Esophagus muscularis mucosa (tissue), 4 donors: ENCODE measurements around the gene NR5A2. TPM values are rescaled to one million over a fixed set of nuclear protein-coding genes. Genes with fewer than 3 reads are reported as not detected.

Source experiments
- DNase-seq: peaks from one replicate; pipeline ENCODE4 v3.0.0-alpha.2; 2017; ENCODE audit errors: extremely low spot score
- H3K27ac ChIP-seq, 4 donors: fragments of 200-600 bp; sonication (generic); replicated peaks in 1 of 4; 1 replicate in 3 of 4; 2 replicates in 1 of 4; pipeline ENCODE4 v1.5.1; 2016 to 2019; ENCODE audit warnings: mild to moderate bottlenecking in 1 of 4
- H3K27me3 ChIP-seq, 4 donors: fragments of 200-600 bp; sonication (generic); one replicate each; pipeline versions ENCODE4 v1.5.1 to v1.6.0; 2016 to 2019
- H3K36me3 ChIP-seq, 4 donors: fragments of 200-600 bp; sonication (generic); one replicate each; pipeline ENCODE4 v1.5.1; 2016 to 2019
- H3K4me1 ChIP-seq, 4 donors: fragments of 200-600 bp; sonication (generic); one replicate each; pipeline ENCODE4 v1.5.1; 2016 to 2019
- H3K4me3 ChIP-seq, 4 donors: fragments of 200-600 bp; sonication (generic); 1 replicate in 2 of 4; 2 replicates in 2 of 4; pipeline ENCODE4 v1.5.1; 2016 to 2019; ENCODE audit warnings: mild to moderate bottlenecking in 4 of 4, moderate library complexity in 1 of 4
- H3K9me3 ChIP-seq, 4 donors: fragments of 200-600 bp; sonication (generic); 1 replicate in 3 of 4; 2 replicates in 1 of 4; pipeline ENCODE4 v1.5.1; 2016 to 2019
- CTCF ChIP-seq, 3 experiments: fragments of 200-600 bp in 2 of 3; fragments of 450-650 bp in 1 of 3; sonication (generic) in 2 of 3; IDR thresholded peaks; one replicate each; pipeline ENCODE4 v1.5.1; 2017 to 2019; ENCODE audit warnings: antibody characterized with exemption in 3 of 3, mild to moderate bottlenecking in 2 of 3, moderate library complexity in 1 of 3
- EP300 ChIP-seq: sonication (generic); formaldehyde crosslinking; IDR thresholded peaks from one replicate; pipeline ENCODE4 v1.6.1; 2017; ENCODE audit warnings: antibody characterized with exemption
- POLR2A ChIP-seq: fragments of 450-650 bp; IDR thresholded peaks from one replicate; pipeline ENCODE4 v1.6.1; 2017; ENCODE audit warnings: antibody characterized with exemption, moderate library complexity, mild to moderate bottlenecking, low read depth
- POLR2AphosphoS5 ChIP-seq, 2 donors: sonication (generic); formaldehyde crosslinking; IDR thresholded peaks; one replicate each; pipeline ENCODE4 v1.6.1; 2017; ENCODE audit warnings: antibody characterized with exemption in 2 of 2
- WGBS: methylation state at CpG from one replicate; pipeline ENCODE4 v1.1.5; 2018; 5-methylcytosine and 5-hydroxymethylcytosine counted together
- intact Hi-C: fragments of 100-400 bp; cut with DNase I; formaldehyde crosslinking; loops from one replicate; pipeline ENCODE4 v1.15.1; 2023
- total RNA-seq, 4 donors: library from RNA; depleted of rRNA; stranded (reverse); fragments of >200 nt; gene quantifications; one replicate each; pipeline versions ENCODE4 v1.1.0 to v1.2.1, GENCODE V29; 2016

The NR5A2 gene
- total RNA-seq, 4 donors from 2014 or later, result 0.83 to 4.0 (median 2.9) TPM

DNA sequence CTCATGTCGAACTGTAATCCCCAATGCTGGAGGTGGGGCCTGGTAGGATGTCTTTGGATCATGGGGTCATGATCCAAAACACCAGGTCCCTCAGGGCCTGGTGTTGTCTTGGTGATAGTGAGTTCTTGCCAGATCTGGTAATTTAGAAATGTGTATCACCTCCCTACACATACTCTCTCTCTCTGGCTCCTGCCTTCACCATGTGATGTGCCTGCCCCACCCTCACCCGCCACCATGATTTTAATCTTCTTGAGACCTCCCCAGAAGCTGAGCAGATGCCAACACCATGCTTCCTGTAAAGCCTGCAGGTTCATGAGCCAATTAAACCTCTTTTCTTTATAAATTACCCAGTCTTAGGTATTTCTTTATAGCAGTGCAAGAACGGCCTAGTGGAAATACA lies 136.4 kb downstream of the NR5A2 start:
- DNase-seq, result no peak
- no peak overlapping the region for H3K27ac ChIP-seq
- H3K27me3 ChIP-seq, result no peaks in the 10 kb centered on the region
- no peak overlapping the region for H3K4me3 ChIP-seq
- no peaks in the 10 kb centered on the region for H3K36me3 ChIP-seq
- WGBS, result 92% methylated on average over 3 of the region's 3 CpGs
- H3K4me1 ChIP-seq, result no peaks in the 10 kb centered on the region
- intact Hi-C loops, result no loop called here
- no peaks in the 10 kb centered on the region for H3K9me3 ChIP-seq
- TF ChIP-seq POLR2A (no peak), EP300 (no peak), CTCF (IDR thresholded peaks at IDR 0.05) (no peak), POLR2AphosphoS5 (IDR thresholded peaks at IDR 0.05) (no peak)

- intact Hi-C loops, result no loop called here
- Histone ChIP-seq H3K27me3 (no peaks in the 10 kb centered on the region), H3K9me3 (no peaks in the 10 kb centered on the region), H3K4me1 (no peaks in the 10 kb centered on the region), H3K27ac (no peak overlapping the region), H3K36me3 (no peaks in the 10 kb centered on the region), H3K4me3 (no peak overlapping the region)
- 83% methylated on average over 5 of the region's 5 CpGs for WGBS
- no peak for TF ChIP-seq POLR2A
- DNase-seq, result no peak
Measured at GRCh38 chr1:200165493-200166220, 138.1 kb downstream of the NR5A2 start.

GRCh38 chr1:200166411-200166810 lies 138.9 kb downstream of the NR5A2 start:
- TF ChIP-seq CTCF (IDR thresholded peaks at IDR 0.05), result no peak
- Histone ChIP-seq H3K36me3 (no peaks in the 10 kb centered on the region), H3K27me3 (no peaks in the 10 kb centered on the region), H3K27ac (no peak overlapping the region), H3K4me1 (no peaks in the 10 kb centered on the region), H3K9me3 (no peaks in the 10 kb centered on the region), H3K4me3 (no peak overlapping the region)
- intact Hi-C loops, result no loop called here
- no peak for DNase-seq
- WGBS, result 77% methylated on average over 4 of the region's 4 CpGs

DNA sequence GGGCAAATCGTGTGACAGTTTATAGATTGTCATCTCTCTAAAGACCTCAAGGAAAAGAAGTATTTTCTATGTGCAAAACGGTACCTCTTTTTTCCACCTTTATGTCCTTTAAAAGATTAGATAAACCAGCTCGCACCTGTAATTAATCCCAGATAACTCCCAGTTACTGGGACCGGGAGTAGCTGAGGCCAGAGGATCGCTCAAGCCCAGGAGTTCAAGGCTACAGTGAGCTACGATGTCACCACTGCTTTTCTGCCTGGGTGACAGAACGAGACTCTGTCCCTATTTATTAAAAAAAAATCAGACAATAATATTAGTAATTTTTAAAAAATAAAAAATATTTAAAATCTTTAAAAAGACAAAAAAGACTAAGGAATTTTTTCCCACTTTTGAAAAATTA lies 141.4 kb downstream of the NR5A2 start:
- Histone ChIP-seq H3K36me3 (no peaks in the 10 kb centered on the region), H3K4me3 (no peak overlapping the region), H3K4me1 (no peaks in the 10 kb centered on the region), H3K9me3 (no peaks in the 10 kb centered on the region), H3K27ac (no peak overlapping the region), H3K27me3 (no peaks in the 10 kb centered on the region)
- DNase-seq, result no peak
- TF ChIP-seq POLR2AphosphoS5 (IDR thresholded peaks at IDR 0.05) (no peak), CTCF (IDR thresholded peaks at IDR 0.05) (no peak), POLR2A (no peak), EP300 (no peak)
- intact Hi-C loops, result no loop called here
- WGBS, result 86% methylated on average over 7 of the region's 7 CpGs

GRCh38 chr1:200172311-200172710 lies 144.8 kb downstream of the NR5A2 start:
- Histone ChIP-seq H3K36me3 (no peaks in the 10 kb centered on the region), H3K9me3 (no peaks in the 10 kb centered on the region), H3K27me3 (no peaks in the 10 kb centered on the region), H3K4me1 (no peaks in the 10 kb centered on the region), H3K27ac (no peak overlapping the region), H3K4me3 (no peak overlapping the region)
- 71% methylated on average over 4 of the region's 4 CpGs for WGBS
- DNase-seq, result no peak
- no peak for TF ChIP-seq CTCF (IDR thresholded peaks at IDR 0.05)
- no peak for TF ChIP-seq EP300
- TF ChIP-seq POLR2AphosphoS5 (IDR thresholded peaks at IDR 0.05), result no peak
- no peak for TF ChIP-seq POLR2A
- intact Hi-C loops, result no loop called here
